LNCAP (cell line): ENCODE data around the gene PCNA.

Source experiments
- CTCF ChIP-seq: fragments of 450-650 bp; IDR thresholded peaks from 2 replicates; pipeline ENCODE4 v1.5.1; 2017; ENCODE audit warnings: mild to moderate bottlenecking

PCNA gene

GRCh38 chr20:5073660-5074231, 46.0 kb downstream of the PCNA start:
- TF ChIP-seq CTCF, result no peak

- no peak for TF ChIP-seq CTCF
Observed at GRCh38 chr20:5072756-5073659, 46.8 kb downstream of the PCNA start.

- no peak for TF ChIP-seq CTCF
Observed at GRCh38 chr20:5070570-5070969, 49.2 kb downstream of the PCNA start.

GRCh38 chr20:5070081-5070480, 49.7 kb downstream of the PCNA start:
- no peak for TF ChIP-seq CTCF

- no peak for TF ChIP-seq CTCF
Observed at GRCh38 chr20:5069141-5069806, 50.5 kb downstream of the PCNA start.

- TF ChIP-seq CTCF, result no peak
Observed at GRCh38 chr20:5067877-5068645, 51.7 kb downstream of the PCNA start.

GRCh38 chr20:5065879-5066383, 53.8 kb downstream of the PCNA start:
- no peak for TF ChIP-seq CTCF
